PC-9 (cell line): ENCODE data around the gene RASSF4. TPM values are rescaled to one million over a fixed set of nuclear protein-coding genes. Genes with fewer than 3 reads are reported as not detected.

Source experiments
- BruUV-seq: library from RNA; stranded (reverse); fragments of 400-500 nt; replicated peaks from 2 replicates; lab custom pipeline; 2021; lab: Mats Ljungman, UMichigan
- CTCF ChIA-PET: fragments of 300-600 bp; sonication (Branson Sonifier 250); formaldehyde crosslinking; loops from one replicate; lab custom pipeline; 2022; ENCODE audit warnings: antibody characterized with exemption; lab: Charles Lee
- POLR2A ChIA-PET: fragments of 300-600 bp; sonication (Branson Sonifier 250); formaldehyde crosslinking; loops from one replicate; lab custom pipeline; 2022; ENCODE audit warnings: antibody characterized with exemption; ENCODE audit not compliant: unreplicated experiment; lab: Charles Lee
- DNase-seq, 2 experiments: peaks; one replicate each; pipeline versions ENCODE4 v3.0.0 to v3.0.0-alpha.2; 2015 to 2022; ENCODE audit warnings: mixed read lengths in 1 of 2
- H2AFZ ChIP-seq: fragments of 200-600 bp; sonication (generic); 2 replicates; pipeline ENCODE4 v1.8.1; 2017; ENCODE audit warnings: antibody characterized with exemption
- H3F3A ChIP-seq: fragments of 200-600 bp; sonication (generic); 2 replicates; pipeline ENCODE4 v1.8.1; 2017; ENCODE audit warnings: antibody characterized with exemption, mild to moderate bottlenecking, low read depth; ENCODE audit not compliant: insufficient read depth
- H3K27ac ChIP-seq: fragments of 200-600 bp; sonication (generic); 2 replicates; pipeline ENCODE4 v1.6.1; 2016; ENCODE audit warnings: mixed run types
- H3K27me3 ChIP-seq: fragments of 200-600 bp; sonication (generic); 2 replicates; pipeline ENCODE4 v1.6.1; 2016; ENCODE audit warnings: low read depth, mixed run types; ENCODE audit not compliant: insufficient read depth
- H3K36me3 ChIP-seq: fragments of 200-600 bp; sonication (generic); 2 replicates; pipeline ENCODE4 v1.6.1; 2016; ENCODE audit warnings: low read depth, mixed run types
- H3K4me1 ChIP-seq: fragments of 200-600 bp; sonication (generic); replicated peaks from 2 replicates; pipeline ENCODE4 v1.6.1; 2016; ENCODE audit warnings: mixed run types; ENCODE audit not compliant: insufficient read depth
- H3K4me2 ChIP-seq: fragments of 200-600 bp; sonication (generic); 2 replicates; pipeline ENCODE4 v1.6.1; 2017; ENCODE audit warnings: mixed run types
- H3K4me3 ChIP-seq: fragments of 200-600 bp; sonication (generic); 2 replicates; pipeline ENCODE4 v1.6.1; 2016; ENCODE audit warnings: mixed run types
- H3K79me2 ChIP-seq: fragments of 200-600 bp; sonication (generic); 2 replicates; pipeline ENCODE4 v1.6.1; 2017; ENCODE audit warnings: low read depth, mixed run types
- H3K9me2 ChIP-seq: fragments of 200-600 bp; sonication (generic); 2 replicates; pipeline ENCODE4 v1.8.1; 2017; ENCODE audit warnings: mild to moderate bottlenecking; ENCODE audit not compliant: insufficient read depth
- H3K9me3 ChIP-seq: fragments of 200-600 bp; sonication (generic); 2 replicates; pipeline ENCODE4 v1.8.1; 2016; ENCODE audit warnings: low read depth; ENCODE audit not compliant: insufficient read depth
- H4K20me1 ChIP-seq: fragments of 200-600 bp; sonication (generic); 2 replicates; pipeline ENCODE4 v1.8.1; 2017; ENCODE audit not compliant: insufficient read depth
- EZH2 ChIP-seq: fragments of 200-600 bp; sonication (generic); IDR thresholded peaks from 2 replicates; pipeline ENCODE4 v1.8.0; 2017; ENCODE audit warnings: antibody characterized with exemption, low read depth
- intact Hi-C: fragments of 100-400 bp; cut with micrococcal nuclease; formaldehyde crosslinking; loops from one replicate; pipeline ENCODE4 v1.10.0; 2022; ENCODE audit not compliant: unreplicated experiment
- total RNA-seq: library from RNA; stranded (reverse); gene quantifications from 2 replicates; pipeline ENCODE4 v1.2.3, GENCODE V29; 2021
- TF ChIP-seq, protein P1 (sequence below): fragments of 200-600 bp; sonication (generic); conservative IDR thresholded peaks from 2 replicates; pipeline ENCODE4 v1.6.1; 2017; ENCODE audit warnings: mixed run types, antibody characterized with exemption, mild to moderate bottlenecking, moderate library complexity

RASSF4 gene
- total RNA-seq, 1 experiment from 2014 or later, result 6.5 TPM

DNA sequence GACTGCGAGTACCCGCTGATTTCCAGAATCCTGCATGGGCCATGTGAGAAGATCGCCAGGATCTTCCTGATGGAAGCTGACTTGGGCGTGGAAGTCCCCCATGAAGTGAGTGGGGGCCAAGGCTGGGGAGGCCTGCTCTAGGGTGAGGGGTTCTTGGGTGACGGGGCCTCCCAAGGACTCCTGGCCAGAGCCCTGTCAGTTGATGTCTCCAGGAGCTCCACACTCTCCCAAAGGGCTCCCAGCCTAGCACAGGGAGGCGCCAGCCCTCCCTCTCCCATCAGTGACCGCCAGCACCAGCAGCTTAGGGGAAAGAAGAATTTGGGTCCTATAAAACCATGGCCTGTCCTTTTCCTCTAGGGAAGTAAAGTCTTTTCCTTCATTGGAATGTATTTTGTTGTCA is 31.4 kb downstream of the RASSF4 start:
- ChIA-PET CTCF (no interaction called here), POLR2A (interaction anchor here (0.7 kb wide), 2 partner anchors 12 to 1081 kb away, joined by 3 to 16 read pairs; no protein-coding TSS in a partner anchor)
- Histone ChIP-seq H3K36me3 (no peaks in the 10 kb centered on the region), H3K4me2 (no peak overlapping the region), H3K9me3 (no peaks in the 10 kb centered on the region), H4K20me1 (no peaks in the 10 kb centered on the region), H3F3A (peaks cover 21% of the 10 kb centered on the region), H2AFZ (no peak overlapping the region), H3K27me3 (no peaks in the 10 kb centered on the region), H3K4me3 (no peak overlapping the region), H3K9me2 (no peaks in the 10 kb centered on the region), H3K27ac (no peak overlapping the region), H3K4me1 (peaks cover 30% of the 10 kb centered on the region), H3K79me2 (no peaks in the 10 kb centered on the region)
- no TSS peak for BruUV-seq
- no peak for DNase-seq
- intact Hi-C loops, result no loop called here
- TF ChIP-seq, protein P1, sequence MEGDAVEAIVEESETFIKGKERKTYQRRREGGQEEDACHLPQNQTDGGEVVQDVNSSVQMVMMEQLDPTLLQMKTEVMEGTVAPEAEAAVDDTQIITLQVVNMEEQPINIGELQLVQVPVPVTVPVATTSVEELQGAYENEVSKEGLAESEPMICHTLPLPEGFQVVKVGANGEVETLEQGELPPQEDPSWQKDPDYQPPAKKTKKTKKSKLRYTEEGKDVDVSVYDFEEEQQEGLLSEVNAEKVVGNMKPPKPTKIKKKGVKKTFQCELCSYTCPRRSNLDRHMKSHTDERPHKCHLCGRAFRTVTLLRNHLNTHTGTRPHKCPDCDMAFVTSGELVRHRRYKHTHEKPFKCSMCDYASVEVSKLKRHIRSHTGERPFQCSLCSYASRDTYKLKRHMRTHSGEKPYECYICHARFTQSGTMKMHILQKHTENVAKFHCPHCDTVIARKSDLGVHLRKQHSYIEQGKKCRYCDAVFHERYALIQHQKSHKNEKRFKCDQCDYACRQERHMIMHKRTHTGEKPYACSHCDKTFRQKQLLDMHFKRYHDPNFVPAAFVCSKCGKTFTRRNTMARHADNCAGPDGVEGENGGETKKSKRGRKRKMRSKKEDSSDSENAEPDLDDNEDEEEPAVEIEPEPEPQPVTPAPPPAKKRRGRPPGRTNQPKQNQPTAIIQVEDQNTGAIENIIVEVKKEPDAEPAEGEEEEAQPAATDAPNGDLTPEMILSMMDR, result no peak
- no peak for TF ChIP-seq EZH2

DNA sequence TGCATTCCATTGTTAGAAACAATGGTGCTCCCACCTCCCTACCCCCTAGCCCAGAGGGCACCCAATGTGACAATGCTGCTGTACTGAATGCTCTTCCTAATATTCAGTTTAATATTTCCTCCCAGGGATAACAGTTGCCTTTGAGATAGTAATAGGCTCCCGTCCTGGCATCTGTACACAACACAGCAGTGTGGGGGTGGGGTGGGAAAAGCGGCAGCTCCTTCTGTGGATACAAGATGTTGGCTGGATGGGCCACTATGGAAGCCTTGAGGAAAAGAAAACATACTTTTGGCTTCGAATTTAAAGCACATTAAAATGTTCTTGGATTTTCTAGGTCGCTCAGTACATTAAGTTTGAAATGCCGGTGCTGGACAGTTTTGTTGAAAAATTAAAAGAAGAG is 32.0 kb downstream of the RASSF4 start:
- ChIA-PET POLR2A (interaction anchor here (0.9 kb wide), 1 partner anchor 13 kb away, joined by 3 read pairs; the partner anchor contains the start of gene DEPP1), CTCF (no interaction called here)
- TF ChIP-seq, protein P1, result no peak
- TF ChIP-seq EZH2, result no peak
- intact Hi-C loops, result no loop called here
- Histone ChIP-seq H3K27ac (no peak overlapping the region), H3K4me1 (peaks cover 36% of the 10 kb centered on the region), H2AFZ (no peak overlapping the region), H3K36me3 (no peaks in the 10 kb centered on the region), H3K9me2 (no peaks in the 10 kb centered on the region), H4K20me1 (no peaks in the 10 kb centered on the region), H3K4me3 (no peak overlapping the region), H3K27me3 (no peaks in the 10 kb centered on the region), H3K4me2 (no peak overlapping the region), H3K79me2 (no peaks in the 10 kb centered on the region), H3F3A (peaks cover 27% of the 10 kb centered on the region), H3K9me3 (no peaks in the 10 kb centered on the region)
- BruUV-seq, result no TSS peak
- no peak for DNase-seq

DNA sequence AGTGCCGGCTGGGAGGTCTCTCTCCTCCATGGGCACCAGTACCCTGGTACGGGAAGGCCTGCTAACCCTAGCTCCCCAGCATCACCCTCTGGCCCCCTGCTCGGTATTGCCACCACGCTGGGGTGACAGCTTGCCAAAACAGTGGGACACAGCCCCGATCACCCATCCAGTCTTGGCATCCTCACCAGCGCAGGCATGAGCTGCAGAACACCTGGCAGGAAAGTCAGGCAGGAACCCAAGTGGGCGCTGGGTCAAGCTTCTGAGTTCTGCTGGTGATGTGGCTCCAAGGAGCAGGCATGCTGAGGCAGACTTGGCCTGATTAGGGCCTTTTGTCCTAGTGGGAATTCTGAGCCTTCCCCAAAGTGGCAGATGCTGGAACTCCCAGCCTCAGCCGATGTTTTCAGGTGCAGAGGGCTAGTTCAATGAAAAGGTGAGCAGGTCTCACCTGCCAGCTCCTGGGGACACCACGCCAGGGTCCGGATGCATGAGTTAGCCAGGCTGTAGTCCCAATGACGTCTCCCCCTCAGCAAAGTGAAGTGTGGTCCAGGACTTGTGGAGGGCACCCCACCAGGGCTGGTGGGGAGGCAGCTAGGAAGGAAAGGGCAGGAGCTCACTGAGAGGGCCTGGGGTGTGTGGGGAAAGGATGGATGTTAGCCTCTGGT is 32.6 kb downstream of the RASSF4 start:
- H3K4me3 ChIP-seq, result no peak overlapping the region

More for the DNA sequence above, 32.6 kb downstream of the RASSF4 start:
- POLR2A ChIA-PET, result interaction anchor here (0.9 kb wide), 1 partner anchor 13 kb away, joined by 3 read pairs; the partner anchor contains the start of gene DEPP1
- Histone ChIP-seq H3K4me2 (no peak overlapping the region), H2AFZ (no peak overlapping the region), H3K79me2 (no peaks in the 10 kb centered on the region), H4K20me1 (no peaks in the 10 kb centered on the region), H3K36me3 (no peaks in the 10 kb centered on the region), H3K9me2 (no peaks in the 10 kb centered on the region), H3F3A (peaks cover 32% of the 10 kb centered on the region), H3K4me1 (peaks cover 42% of the 10 kb centered on the region), H3K27me3 (no peaks in the 10 kb centered on the region), H3K9me3 (no peaks in the 10 kb centered on the region), H3K27ac (no peak overlapping the region)
- BruUV-seq, result no TSS peak
- DNase-seq, result no peak
- TF ChIP-seq, protein P1, result no peak
- TF ChIP-seq EZH2, result no peak
- intact Hi-C loops, result no loop called here
- CTCF ChIA-PET, result no interaction called here
